Thyroid gland (tissue), 4 donors: ENCODE data around the gene UGDH. TPM values are rescaled to one million over a fixed set of nuclear protein-coding genes. Genes with fewer than 3 reads are reported as not detected.

Experiments used
- DNase-seq, 2 donors: peaks; one replicate each; pipeline ENCODE4 v3.0.0-alpha.2; 2019
- H3K27ac ChIP-seq, 3 donors: fragments of 200-600 bp; sonication (generic); 1 replicate in 2 of 3; 2 replicates in 1 of 3; pipeline ENCODE4 v1.5.1; 2016 to 2019; ENCODE audit warnings: mild to moderate bottlenecking in 1 of 3, moderate library complexity in 1 of 3
- H3K27me3 ChIP-seq: fragments of 200-600 bp; sonication (generic); one replicate; pipeline ENCODE4 v1.5.1; 2019
- H3K36me3 ChIP-seq, 2 donors: fragments of 200-600 bp; sonication (generic); one replicate each; pipeline ENCODE4 v1.5.1; 2016 to 2019
- H3K4me1 ChIP-seq, 2 donors: fragments of 200-600 bp; sonication (generic); one replicate each; pipeline ENCODE4 v1.5.1; 2017 to 2019
- H3K4me3 ChIP-seq, 3 donors: fragments of 200-600 bp; sonication (generic); replicated peaks in 1 of 3; 1 replicate in 2 of 3; 2 replicates in 1 of 3; pipeline ENCODE4 v1.5.1; 2016; ENCODE audit warnings: mild to moderate bottlenecking in 1 of 3
- H3K9me3 ChIP-seq: fragments of 200-600 bp; sonication (generic); one replicate; pipeline ENCODE4 v1.5.1; 2017
- POLR2A ChIP-seq, 2 donors: fragments of 450-650 bp; IDR thresholded peaks; one replicate each; pipeline ENCODE4 v1.6.1; 2017; ENCODE audit warnings: antibody characterized with exemption in 2 of 2, mild to moderate bottlenecking in 2 of 2, moderate library complexity in 1 of 2
- WGBS, 2 donors: methylation state at CpG; one replicate each; pipeline ENCODE4 v1.1.5; 2017; 5-methylcytosine and 5-hydroxymethylcytosine counted together
- intact Hi-C: fragments of 100-400 bp; cut with DNase I; formaldehyde crosslinking; loops from one replicate; pipeline ENCODE4 v1.15.1; 2023
- total RNA-seq, 4 donors: library from RNA; depleted of rRNA; stranded (reverse); fragments of >200 nt; gene quantifications; one replicate each; pipeline ENCODE4 v1.2.3, GENCODE V29; 2016
- TF ChIP-seq, protein P1 (sequence below), 6 experiments: fragments of 200-600 bp in 3 of 6; fragments of 450-650 bp in 3 of 6; sonication (generic) in 3 of 6; IDR thresholded peaks; one replicate each; pipeline ENCODE4 v1.5.1; 2016 to 2019; ENCODE audit warnings: antibody characterized with exemption in 6 of 6, mild to moderate bottlenecking in 2 of 6, inconsistent platforms in 1 of 6, moderate library complexity in 1 of 6

Gene UGDH
- total RNA-seq, 4 donors from 2014 or later, result 40.1 to 58.7 (median 48.1) TPM

DNA sequence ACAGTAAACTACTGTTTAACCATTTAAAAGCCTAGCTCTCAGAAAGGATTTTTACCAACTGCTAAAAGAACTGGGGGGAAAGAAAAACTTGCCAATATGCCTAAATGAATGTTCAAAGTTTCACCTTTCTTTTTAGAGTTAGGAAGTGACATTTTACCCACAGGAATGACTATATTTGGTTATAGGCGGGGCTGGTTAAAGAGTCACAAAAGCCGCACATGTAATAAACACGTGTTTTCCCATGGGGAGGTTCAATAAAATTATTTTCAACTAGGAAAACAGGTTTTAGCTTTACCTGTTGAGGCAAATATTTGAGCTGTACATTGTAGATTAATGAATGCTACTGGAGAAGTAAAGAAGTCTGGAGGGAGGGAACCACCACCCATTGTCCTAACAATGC is 41.6 kb upstream of the UGDH start:
- 73 to 86% methylated on average over 3 of the region's 3 CpGs for WGBS, 2 donors
- TF ChIP-seq, protein P1, sequence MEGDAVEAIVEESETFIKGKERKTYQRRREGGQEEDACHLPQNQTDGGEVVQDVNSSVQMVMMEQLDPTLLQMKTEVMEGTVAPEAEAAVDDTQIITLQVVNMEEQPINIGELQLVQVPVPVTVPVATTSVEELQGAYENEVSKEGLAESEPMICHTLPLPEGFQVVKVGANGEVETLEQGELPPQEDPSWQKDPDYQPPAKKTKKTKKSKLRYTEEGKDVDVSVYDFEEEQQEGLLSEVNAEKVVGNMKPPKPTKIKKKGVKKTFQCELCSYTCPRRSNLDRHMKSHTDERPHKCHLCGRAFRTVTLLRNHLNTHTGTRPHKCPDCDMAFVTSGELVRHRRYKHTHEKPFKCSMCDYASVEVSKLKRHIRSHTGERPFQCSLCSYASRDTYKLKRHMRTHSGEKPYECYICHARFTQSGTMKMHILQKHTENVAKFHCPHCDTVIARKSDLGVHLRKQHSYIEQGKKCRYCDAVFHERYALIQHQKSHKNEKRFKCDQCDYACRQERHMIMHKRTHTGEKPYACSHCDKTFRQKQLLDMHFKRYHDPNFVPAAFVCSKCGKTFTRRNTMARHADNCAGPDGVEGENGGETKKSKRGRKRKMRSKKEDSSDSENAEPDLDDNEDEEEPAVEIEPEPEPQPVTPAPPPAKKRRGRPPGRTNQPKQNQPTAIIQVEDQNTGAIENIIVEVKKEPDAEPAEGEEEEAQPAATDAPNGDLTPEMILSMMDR (IDR thresholded peaks at IDR 0.05), result no peak
- TF ChIP-seq POLR2A (IDR thresholded peaks at IDR 0.05), result no peak
- Histone ChIP-seq H3K27ac (no peak overlapping the region), H3K4me3 (no peak overlapping the region), H3K4me1 (no peaks in the 10 kb centered on the region), H3K9me3 (no peaks in the 10 kb centered on the region), H3K36me3 (peaks cover 0 to 8% of the 10 kb centered on the region in 2 donors), H3K27me3 (no peaks in the 10 kb centered on the region)
- intact Hi-C loops, result no loop called here
- no peak for DNase-seq

DNA sequence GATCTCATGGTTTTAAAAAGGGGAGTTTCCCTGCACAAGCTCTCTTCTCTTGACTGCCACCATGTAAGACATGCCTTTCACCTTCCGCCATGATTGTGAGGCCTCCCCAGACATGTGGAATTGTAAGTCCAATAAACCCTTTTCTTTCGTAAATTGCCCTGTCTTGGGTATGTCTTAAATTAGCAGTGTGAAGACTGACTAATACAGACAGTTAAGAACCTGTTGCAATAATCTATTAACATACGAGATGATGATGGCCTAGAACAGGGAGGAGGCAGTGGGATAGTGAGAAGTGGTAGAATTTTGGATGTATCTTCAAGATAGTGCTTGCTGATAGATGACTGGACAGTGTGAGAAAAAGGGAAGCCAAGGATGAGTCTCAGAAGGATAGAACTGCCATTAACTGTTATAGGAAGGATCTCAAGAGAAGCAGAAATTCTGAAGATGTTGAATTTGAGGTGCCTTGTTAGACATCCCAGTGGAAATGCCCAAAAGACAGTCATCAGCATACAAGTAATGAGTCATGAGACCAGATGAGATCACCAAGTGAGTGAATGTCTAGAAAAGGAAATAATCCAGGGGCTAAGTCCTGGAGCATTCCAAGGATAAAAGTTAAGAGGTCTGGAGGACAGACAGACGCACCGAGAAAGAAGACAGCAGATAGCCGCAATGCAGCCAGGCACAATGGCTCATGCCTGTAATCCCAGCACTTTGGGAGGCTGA is 38.8 kb upstream of the UGDH start:
- TF ChIP-seq, protein P1 (IDR thresholded peaks at IDR 0.05), result no peak
- TF ChIP-seq POLR2A (IDR thresholded peaks at IDR 0.05), result no peak
- no peaks in the 10 kb centered on the region for H3K9me3 ChIP-seq
- DNase-seq, result no peak
- H3K4me1 ChIP-seq, result no peaks in the 10 kb centered on the region
- intact Hi-C loops, result no loop called here
- peaks cover 0 to 6% of the 10 kb centered on the region in 2 donors for H3K36me3 ChIP-seq
- no peak overlapping the region for H3K27ac ChIP-seq
- no peak overlapping the region for H3K4me3 ChIP-seq
- 96 to 98% methylated on average over 6 of the region's 6 CpGs for WGBS, 2 donors
- no peaks in the 10 kb centered on the region for H3K27me3 ChIP-seq

DNA sequence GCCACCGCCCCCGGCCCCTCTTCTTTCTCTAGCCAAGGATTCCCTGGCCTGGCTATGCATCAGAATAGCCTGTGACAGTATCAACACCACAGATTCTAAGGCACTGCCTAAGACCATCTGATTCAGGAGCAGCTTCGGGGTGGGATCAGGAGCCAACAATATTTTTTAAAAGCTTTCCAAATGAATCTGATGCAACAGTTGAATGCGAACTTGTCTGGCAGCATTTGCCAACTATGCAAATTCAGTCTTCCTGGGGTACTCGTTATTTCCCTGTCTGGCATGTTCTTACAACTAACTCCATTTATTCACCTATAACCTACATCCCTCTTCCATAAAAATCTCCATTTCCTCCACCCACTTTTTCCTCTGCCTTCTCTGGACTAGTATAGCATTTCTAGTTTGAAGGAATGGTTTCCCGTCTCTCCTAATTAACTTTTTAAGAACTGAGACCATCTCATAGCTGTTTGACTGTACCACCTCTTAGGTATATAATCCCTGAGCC is 36.2 kb upstream of the UGDH start:
- WGBS, 2 donors, result 92 to 95% methylated on average over 6 of the region's 6 CpGs
- peaks cover 0 to 6% of the 10 kb centered on the region in 2 donors for H3K36me3 ChIP-seq
- H3K4me3 ChIP-seq, result no peak overlapping the region
- H3K27me3 ChIP-seq, result no peaks in the 10 kb centered on the region
- DNase-seq, result no peak
- no peak overlapping the region for H3K27ac ChIP-seq
- TF ChIP-seq, protein P1 (IDR thresholded peaks at IDR 0.05), result no peak
- TF ChIP-seq POLR2A (IDR thresholded peaks at IDR 0.05), result no peak
- H3K9me3 ChIP-seq, result no peaks in the 10 kb centered on the region
- intact Hi-C loops, result no loop called here
- H3K4me1 ChIP-seq, result no peaks in the 10 kb centered on the region

DNA sequence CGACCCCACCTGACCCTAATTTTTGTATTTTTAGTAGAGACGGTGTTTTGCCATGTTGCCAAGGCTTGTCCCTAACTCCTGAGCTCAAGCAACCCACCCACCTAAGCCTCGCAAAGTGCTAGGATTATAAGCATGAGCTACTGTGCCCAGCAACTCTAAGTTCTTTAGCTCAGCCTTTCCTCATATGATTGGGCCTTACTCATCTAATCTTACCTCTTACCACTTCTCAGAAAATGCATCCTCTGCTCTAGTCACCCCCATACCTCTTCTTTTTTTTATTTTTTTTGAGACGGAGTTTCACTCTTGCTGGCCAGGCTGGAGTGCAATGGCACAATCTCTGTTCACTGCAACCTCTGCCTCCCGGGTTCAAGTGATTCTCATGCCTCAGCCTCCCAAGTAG is 35.6 kb upstream of the UGDH start:
- no peak for DNase-seq
- Histone ChIP-seq H3K27me3 (no peaks in the 10 kb centered on the region), H3K36me3 (peaks cover 0 to 6% of the 10 kb centered on the region in 2 donors), H3K9me3 (no peaks in the 10 kb centered on the region), H3K27ac (no peak overlapping the region), H3K4me1 (no peaks in the 10 kb centered on the region), H3K4me3 (no peak overlapping the region)
- intact Hi-C loops, result no loop called here
- 96 to 97% methylated on average over 5 of the region's 5 CpGs for WGBS, 2 donors
- TF ChIP-seq, protein P1 (IDR thresholded peaks at IDR 0.05), result no peak
- no peak for TF ChIP-seq POLR2A (IDR thresholded peaks at IDR 0.05)

DNA sequence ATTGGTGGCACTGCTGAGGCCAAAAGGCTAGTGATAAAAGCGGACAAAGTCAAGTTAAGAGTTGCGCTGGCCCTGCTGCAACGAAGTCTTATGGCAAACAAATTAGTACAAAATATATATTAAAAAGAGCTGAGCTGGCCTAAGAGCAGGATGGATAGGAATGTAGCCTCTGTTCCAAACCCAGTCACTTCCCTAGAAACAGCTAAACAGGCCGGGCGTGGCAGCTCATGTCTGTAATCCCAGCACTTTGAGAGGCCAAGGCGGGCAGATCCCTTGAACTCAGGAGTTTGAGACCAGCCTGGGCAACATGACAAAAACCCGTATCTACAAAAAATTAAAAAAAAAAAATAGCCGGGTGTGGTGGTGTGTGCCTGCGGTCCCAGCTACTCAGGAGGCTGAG is 32.4 kb upstream of the UGDH start:
- Histone ChIP-seq H3K27me3 (no peaks in the 10 kb centered on the region), H3K4me3 (no peak overlapping the region), H3K4me1 (no peaks in the 10 kb centered on the region), H3K27ac (no peak overlapping the region), H3K9me3 (no peaks in the 10 kb centered on the region), H3K36me3 (peaks cover 0 to 7% of the 10 kb centered on the region in 2 donors)
- intact Hi-C loops, result no loop called here
- WGBS, 2 donors, result 89 to 95% methylated on average over 9 of the region's 9 CpGs
- TF ChIP-seq POLR2A (IDR thresholded peaks at IDR 0.05), result no peak
- TF ChIP-seq, protein P1 (IDR thresholded peaks at IDR 0.05), result no peak
- no peak for DNase-seq
